ENCODE data around the gene VWA2.

The VWA2 gene

GRCh38 chr10:114336823-114337509 is 97.9 kb downstream of the VWA2 start:
- in situ Hi-C loops (cut with MboI; ENCODE audit: low sequenced_read_pairs) = no loop called here

- in situ Hi-C loops (cut with MboI; ENCODE audit: low sequenced_read_pairs) = no loop called here
Observed at GRCh38 chr10:114337510-114338462, 98.7 kb downstream of the VWA2 start.

GRCh38 chr10:114340816-114341215 is 101.8 kb downstream of the VWA2 start:
- in situ Hi-C loops (cut with MboI; ENCODE audit: low sequenced_read_pairs) = no loop called here

Measured in HL-60/S4 treated with phorbol 12-myristate 13-acetate at 8.2 ng/mL for 4 days and 3 days (cell line).